GM18505 (cell line): ENCODE results near the gene ZBTB44.

ENCODE experiments used
- ATAC-seq: cut with Tn5 transposase; IDR thresholded peaks from one replicate; pipeline ENCODE4 v1.9.1; 2021; ENCODE audit not compliant: unreplicated experiment
- POLR2A ChIP-seq: IDR thresholded peaks from 4 replicates; pipeline ENCODE4 v1.6.1; 2011; ENCODE audit warnings: borderline replicate concordance; ENCODE audit not compliant: insufficient read depth, insufficient read length; ENCODE audit errors: extremely low read depth

Gene ZBTB44

GRCh38 chr11:130211781-130212401, 102.8 kb downstream of the ZBTB44 start:
- TF ChIP-seq POLR2A: no peak
- ATAC-seq: no peak

- no peak for ATAC-seq
Measured at GRCh38 chr11:130211144-130211543, 103.6 kb downstream of the ZBTB44 start.

GRCh38 chr11:130209954-130210854, 104.5 kb downstream of the ZBTB44 start:
- no peak for ATAC-seq
- no peak for TF ChIP-seq POLR2A

More at GRCh38 chr11:130211144-130211543, 103.6 kb downstream of the ZBTB44 start:
- no peak for TF ChIP-seq POLR2A

DNA sequence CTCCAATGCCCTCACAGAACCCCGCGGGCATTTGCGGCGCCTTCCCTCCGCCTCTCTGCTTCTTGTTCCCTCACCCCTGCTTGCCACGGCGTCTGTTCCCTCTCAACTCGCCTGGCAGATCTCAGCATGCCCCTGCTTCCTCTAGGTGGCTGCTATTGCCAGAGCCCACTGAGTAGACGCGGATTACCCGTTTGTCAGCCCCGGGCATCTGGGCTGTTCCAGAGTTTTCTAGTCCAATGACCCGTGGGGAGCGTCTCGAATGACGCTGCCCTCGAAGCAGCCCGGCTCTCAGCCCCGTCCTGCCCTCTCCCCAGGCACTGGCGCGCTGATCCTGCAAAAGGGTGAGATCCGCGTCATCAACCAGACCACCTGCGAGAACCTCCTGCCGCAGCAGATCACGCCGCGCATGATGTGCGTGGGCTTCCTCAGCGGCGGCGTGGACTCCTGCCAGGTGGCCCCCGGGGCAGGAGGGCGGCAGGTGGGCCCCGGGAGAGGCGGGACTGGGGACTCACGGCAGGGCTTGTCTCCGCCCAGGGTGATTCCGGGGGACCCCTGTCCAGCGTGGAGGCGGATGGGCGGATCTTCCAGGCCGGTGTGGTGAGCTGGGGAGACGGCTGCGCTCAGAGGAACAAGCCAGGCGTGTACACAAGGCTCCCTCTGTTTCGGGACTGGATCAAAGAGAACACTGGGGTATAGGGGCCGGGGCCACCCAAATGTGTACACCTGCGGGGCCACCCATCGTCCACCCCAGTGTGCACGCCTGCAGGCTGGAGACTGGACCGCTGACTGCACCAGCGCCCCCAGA, 105.4 kb downstream of the ZBTB44 start:
- no peak for TF ChIP-seq POLR2A
- no peak for ATAC-seq

DNA sequence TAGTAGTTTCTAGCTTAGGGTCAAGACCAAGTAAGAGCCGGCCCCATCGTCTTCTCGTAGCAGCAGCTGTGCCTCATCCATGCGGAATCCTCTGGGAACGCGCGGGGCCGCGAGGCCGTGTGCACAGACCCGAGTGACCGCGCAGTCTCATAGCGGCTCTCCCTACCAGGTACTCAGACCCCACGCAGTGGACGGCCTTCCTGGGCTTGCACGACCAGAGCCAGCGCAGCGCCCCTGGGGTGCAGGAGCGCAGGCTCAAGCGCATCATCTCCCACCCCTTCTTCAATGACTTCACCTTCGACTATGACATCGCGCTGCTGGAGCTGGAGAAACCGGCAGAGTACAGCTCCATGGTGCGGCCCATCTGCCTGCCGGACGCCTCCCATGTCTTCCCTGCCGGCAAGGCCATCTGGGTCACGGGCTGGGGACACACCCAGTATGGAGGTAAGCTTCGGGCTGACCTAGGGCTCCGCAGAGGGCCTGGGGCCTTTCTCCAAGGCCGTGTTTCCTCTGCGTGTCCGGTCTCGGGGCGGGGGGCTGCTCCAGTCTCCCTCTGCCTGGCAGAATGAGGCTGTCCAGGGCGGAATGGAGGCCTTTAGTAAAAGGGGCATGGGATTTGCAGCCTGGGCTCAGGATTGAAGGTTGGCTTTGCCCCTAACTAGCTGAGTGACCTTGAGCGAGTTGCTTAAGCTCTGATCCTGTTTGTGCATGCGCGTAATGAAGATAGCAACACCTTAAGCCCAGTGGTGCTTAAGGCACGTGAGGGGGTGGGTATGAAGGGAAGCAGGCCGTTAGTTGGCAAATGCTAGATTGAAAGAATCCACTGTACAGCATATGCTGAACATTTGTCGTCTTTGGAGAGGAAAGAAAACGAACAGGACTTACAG, 106.2 kb downstream of the ZBTB44 start:
- no peak for TF ChIP-seq POLR2A

DNA sequence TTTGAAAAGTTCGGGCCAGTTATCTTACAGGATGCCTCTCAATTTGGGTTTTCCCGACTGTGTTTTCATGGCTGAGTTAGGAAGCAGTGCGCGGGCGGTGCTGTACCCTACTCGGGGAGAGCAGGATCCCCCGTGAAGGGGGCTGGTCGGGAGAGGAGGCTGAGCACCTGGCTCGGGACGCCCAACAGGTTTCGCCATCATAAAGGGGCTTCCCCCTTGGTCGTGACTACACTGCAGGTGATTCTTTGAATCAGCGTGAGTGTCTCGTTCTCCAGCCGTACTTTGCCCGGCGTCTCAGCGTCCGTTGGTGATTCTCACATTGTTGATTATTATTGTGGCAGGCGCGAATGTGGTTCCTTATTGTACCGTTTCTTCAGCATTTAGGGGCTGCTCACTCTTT, 108.6 kb downstream of the ZBTB44 start:
- TF ChIP-seq POLR2A: no peak
- ATAC-seq: no peak

More for the DNA sequence above, 106.2 kb downstream of the ZBTB44 start:
- ATAC-seq: no peak

DNA sequence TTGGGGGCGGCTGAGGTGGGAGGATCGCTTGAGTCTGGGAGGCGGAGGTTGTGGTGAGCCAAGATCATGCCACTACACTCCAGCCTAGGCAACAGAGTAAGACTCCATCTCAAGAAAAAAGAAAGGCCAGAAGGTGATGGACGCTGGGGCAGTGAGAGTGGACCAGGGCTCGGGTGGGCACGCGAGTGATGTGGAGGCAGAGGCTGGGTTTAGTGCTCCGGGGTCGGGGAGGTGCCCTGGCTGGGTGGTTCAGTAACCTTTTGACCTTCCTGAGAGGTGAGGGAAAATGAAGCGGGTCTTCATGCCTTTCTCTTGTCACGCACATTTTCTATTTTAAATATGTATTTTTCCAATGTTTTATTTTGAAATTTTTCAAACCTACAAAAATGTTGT, 110.0 kb downstream of the ZBTB44 start:
- TF ChIP-seq POLR2A: no peak

GRCh38 chr11:130203766-130204702, 110.7 kb downstream of the ZBTB44 start:
- ATAC-seq: no peak
- TF ChIP-seq POLR2A: no peak

More for the DNA sequence above, 110.0 kb downstream of the ZBTB44 start:
- no peak for ATAC-seq

GRCh38 chr11:130202818-130203689, 111.7 kb downstream of the ZBTB44 start:
- no peak for ATAC-seq
- no peak for TF ChIP-seq POLR2A

DNA sequence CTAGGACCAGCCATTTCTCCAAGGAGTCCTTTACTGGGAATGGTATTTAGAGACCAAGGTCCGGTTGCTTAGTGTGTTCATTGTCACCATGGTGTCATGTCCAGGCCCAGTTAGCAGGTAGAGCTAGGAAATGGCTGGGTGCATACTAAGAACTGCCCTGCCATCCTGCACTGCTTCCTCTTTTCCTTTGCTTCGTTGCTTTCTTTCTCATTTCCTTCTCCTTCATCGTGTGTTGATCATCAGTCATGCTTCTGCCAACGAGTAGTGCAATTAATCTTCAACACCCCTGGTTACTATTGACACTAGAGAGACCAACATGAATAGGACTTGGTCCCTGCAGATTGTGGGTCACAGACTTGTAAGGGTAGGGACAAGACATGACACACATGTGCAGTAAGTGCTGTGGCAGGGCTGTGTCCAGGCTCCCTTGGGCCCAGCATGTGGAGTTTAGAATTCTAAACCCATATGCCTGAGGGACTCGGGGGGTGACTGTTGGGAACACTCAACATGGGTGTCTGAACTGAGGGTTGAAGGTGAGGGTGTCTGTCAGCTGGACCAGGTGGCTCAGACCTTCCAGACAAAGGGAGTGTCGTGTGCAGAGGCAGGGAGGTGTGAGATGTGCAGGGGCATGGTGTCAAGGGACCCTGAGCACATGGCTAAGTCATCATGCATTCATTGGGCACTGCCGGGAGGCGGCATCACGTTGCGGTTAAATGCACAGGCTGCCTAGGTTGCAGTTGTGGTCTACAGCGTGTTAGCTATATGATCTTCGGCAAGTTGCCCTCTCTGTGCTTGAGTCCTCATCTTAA, 112.5 kb downstream of the ZBTB44 start:
- no peak for ATAC-seq
- TF ChIP-seq POLR2A: no peak
